Measurements from ENCODE around the gene NDUFAF3.

The NDUFAF3 gene

DNA sequence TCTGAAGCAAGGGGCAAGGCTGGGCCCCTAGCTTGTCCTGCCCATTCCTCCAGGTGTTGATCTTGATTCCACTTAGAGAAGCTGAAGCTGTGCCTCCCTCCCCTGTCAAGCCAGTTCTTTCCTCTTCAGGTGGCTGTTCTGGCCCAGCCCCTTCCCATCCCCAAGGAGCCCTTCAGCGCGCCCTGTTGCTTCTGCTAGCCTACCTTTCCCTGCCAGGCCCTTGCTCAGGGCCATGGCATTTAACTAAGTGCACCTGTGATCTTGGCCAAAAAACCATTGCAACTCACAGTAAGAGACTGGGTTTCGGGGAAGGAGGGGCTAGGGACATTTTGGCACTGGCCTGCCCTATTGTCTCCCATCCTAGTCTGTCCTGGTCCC, 16.6 kb upstream of the NDUFAF3 start:
- TF ChIP-seq, protein P1, sequence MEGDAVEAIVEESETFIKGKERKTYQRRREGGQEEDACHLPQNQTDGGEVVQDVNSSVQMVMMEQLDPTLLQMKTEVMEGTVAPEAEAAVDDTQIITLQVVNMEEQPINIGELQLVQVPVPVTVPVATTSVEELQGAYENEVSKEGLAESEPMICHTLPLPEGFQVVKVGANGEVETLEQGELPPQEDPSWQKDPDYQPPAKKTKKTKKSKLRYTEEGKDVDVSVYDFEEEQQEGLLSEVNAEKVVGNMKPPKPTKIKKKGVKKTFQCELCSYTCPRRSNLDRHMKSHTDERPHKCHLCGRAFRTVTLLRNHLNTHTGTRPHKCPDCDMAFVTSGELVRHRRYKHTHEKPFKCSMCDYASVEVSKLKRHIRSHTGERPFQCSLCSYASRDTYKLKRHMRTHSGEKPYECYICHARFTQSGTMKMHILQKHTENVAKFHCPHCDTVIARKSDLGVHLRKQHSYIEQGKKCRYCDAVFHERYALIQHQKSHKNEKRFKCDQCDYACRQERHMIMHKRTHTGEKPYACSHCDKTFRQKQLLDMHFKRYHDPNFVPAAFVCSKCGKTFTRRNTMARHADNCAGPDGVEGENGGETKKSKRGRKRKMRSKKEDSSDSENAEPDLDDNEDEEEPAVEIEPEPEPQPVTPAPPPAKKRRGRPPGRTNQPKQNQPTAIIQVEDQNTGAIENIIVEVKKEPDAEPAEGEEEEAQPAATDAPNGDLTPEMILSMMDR (IDR thresholded peaks at IDR 0.05; ENCODE audit: poor library complexity, severe bottlenecking) = no peak
- H3K27me3 ChIP-seq (ENCODE audit: insufficient read depth, poor library complexity, severe bottlenecking) = no peaks in the 10 kb centered on the region
- DNase-seq (ENCODE audit: low spot score) (no peak), ATAC-seq (ENCODE audit: low read depth) (no peak)
- no peak overlapping the region for H3K27ac ChIP-seq (ENCODE audit: poor library complexity, severe bottlenecking)
- peaks cover 7% of the 10 kb centered on the region for H3K36me3 ChIP-seq (ENCODE audit: low read depth)
- H3K9me3 ChIP-seq (ENCODE audit: severe bottlenecking) = no peaks in the 10 kb centered on the region
- no peak overlapping the region for H3K4me3 ChIP-seq (ENCODE audit: severe bottlenecking)
- no peaks in the 10 kb centered on the region for H3K4me1 ChIP-seq (ENCODE audit: insufficient read depth, poor library complexity, severe bottlenecking)

DNA sequence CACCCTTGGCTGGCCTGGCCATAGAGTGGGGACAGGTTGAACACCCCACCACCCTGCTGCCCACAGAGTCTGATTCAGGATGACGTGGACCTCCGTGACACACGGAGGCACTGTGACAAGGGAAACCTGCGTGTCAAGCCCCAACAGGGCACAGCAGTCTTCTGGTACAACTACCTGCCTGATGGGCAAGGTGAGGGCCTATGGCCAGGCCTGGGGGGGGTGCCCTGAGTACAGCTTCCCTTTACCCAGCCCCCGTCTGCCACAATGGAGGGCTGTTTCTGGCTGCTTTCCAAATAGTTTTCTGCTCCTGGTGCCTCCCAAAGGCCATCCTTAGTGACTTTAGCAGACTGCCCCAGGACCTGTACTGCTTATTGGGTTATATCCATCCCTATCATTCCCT, 15.9 kb upstream of the NDUFAF3 start:
- no peak for ATAC-seq (ENCODE audit: low read depth)

DNA sequence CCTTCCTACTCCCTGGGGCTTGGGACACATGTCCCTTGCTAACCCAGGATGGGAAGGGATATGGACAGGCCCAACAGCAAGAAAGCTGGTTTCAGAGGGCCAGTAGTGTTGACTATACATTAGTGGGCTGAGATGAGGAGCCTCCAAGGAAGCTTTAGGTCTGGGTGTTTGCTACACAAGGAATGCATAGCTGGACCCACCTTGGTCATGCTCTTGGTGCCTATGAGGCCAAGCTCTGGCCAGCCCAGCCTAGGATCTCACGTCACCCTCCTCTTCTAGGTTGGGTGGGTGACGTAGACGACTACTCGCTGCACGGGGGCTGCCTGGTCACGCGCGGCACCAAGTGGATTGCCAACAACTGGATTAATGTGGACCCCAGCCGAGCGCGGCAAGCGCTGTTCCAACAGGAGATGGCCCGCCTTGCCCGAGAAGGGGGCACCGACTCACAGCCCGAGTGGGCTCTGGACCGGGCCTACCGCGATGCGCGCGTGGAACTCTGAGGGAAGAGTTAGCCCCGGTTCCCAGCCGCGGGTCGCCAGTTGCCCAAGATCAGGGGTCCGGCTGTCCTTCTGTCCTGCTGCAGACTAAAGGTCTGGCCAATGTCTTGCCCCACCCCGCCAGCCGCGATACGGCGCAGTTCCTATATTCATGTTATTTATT, 15.4 kb upstream of the NDUFAF3 start:
- Histone ChIP-seq H3K27ac (ENCODE audit: poor library complexity, severe bottlenecking) (peak overlapping the region; percentile 80), H3K27me3 (ENCODE audit: insufficient read depth, poor library complexity, severe bottlenecking) (no peaks in the 10 kb centered on the region), H3K36me3 (ENCODE audit: low read depth) (peaks cover 12% of the 10 kb centered on the region), H3K9me3 (ENCODE audit: severe bottlenecking) (no peaks in the 10 kb centered on the region), H3K4me3 (ENCODE audit: severe bottlenecking) (peak overlapping the region; percentile 66), H3K4me1 (ENCODE audit: insufficient read depth, poor library complexity, severe bottlenecking) (no peaks in the 10 kb centered on the region)
- DNase-seq (ENCODE audit: low spot score) (no peak), ATAC-seq (ENCODE audit: low read depth) (no peak)
- TF ChIP-seq, protein P1 (IDR thresholded peaks at IDR 0.05; ENCODE audit: poor library complexity, severe bottlenecking) = no peak

More for the DNA sequence above, 15.9 kb upstream of the NDUFAF3 start:
- TF ChIP-seq, protein P1 (IDR thresholded peaks at IDR 0.05; ENCODE audit: poor library complexity, severe bottlenecking) = no peak
- DNase-seq (ENCODE audit: low spot score) = no peak
- H3K9me3 ChIP-seq (ENCODE audit: severe bottlenecking) = no peaks in the 10 kb centered on the region
- no peak overlapping the region for H3K4me3 ChIP-seq (ENCODE audit: severe bottlenecking)
- no peaks in the 10 kb centered on the region for H3K4me1 ChIP-seq (ENCODE audit: insufficient read depth, poor library complexity, severe bottlenecking)
- peaks cover 7% of the 10 kb centered on the region for H3K36me3 ChIP-seq (ENCODE audit: low read depth)
- H3K27ac ChIP-seq (ENCODE audit: poor library complexity, severe bottlenecking) = peak overlapping the region; percentile 80
- H3K27me3 ChIP-seq (ENCODE audit: insufficient read depth, poor library complexity, severe bottlenecking) = no peaks in the 10 kb centered on the region

DNA sequence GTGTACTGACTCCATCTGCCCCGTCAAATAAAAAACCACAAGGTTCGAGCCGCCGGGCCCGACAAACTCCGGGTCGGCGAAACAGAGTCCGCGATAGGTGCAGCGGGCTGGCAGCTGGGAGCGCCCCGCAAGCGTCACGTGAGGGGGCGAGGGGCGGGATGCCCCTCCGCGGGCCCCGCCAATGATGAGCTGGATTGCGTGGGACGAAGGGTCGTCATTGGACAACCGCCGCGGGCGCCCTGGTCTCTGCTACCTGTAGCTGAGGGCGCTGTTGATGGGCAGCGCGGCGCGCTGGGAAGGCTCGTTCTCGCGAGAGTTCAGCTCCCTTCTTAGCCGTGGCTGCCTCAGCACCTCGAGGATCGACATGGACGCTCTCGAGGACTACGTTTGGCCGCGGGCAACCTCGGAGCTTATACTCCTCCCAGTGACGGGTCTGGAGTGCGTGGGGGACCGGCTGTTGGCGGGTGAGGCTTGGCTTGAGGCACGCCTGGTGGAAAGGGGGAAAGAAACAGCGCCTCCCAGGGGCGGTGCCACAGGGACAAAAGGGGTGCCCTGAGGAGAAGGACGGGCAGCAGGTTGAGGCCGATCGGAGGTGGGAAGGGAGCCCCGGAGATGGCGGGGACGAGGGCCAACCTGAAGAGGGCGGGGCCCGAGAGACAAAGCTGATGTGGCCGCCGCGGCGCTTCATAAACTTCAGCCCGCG, 14.7 kb upstream of the NDUFAF3 start, which contains the start of gene WDR6:
WDR6 (plus strand) TSS at position 324 of the 703 bp plus-strand sequence; CDS start at position 365, 41 bp downstream.
- peak; percentile 99 for DNase-seq (ENCODE audit: low spot score)
- peaks cover 19% of the 10 kb centered on the region for H3K36me3 ChIP-seq (ENCODE audit: low read depth)
- peak within 1 kb of the TSS; percentile 80 for H3K27ac ChIP-seq (ENCODE audit: poor library complexity, severe bottlenecking)
- H3K9me3 ChIP-seq (ENCODE audit: severe bottlenecking) = no peaks in the 10 kb centered on the region
- peak; percentile 87 for ATAC-seq (ENCODE audit: low read depth)
- H3K27me3 ChIP-seq (ENCODE audit: insufficient read depth, poor library complexity, severe bottlenecking) = no peaks in the 10 kb centered on the region
- H3K4me1 ChIP-seq (ENCODE audit: insufficient read depth, poor library complexity, severe bottlenecking) = no peaks in the 10 kb centered on the region
- TF ChIP-seq, protein P1 (IDR thresholded peaks at IDR 0.05; ENCODE audit: poor library complexity, severe bottlenecking) = peak; percentile 40
- peak within 1 kb of the TSS; percentile 66 for H3K4me3 ChIP-seq (ENCODE audit: severe bottlenecking)
